ENCODE results near the gene ENAH.
A peak's percentile ranks its signal among the peaks of the same experiment; 100 is the strongest.
"Not testable (repeated sequence)": the region's sequence is repeated elsewhere in the genome, so short reads cannot be mapped to it uniquely, and the experiment has no call there.

The ENAH gene

GRCh38 chr1:225474986-225475820, 177.7 kb downstream of the ENAH start:
- no peak for DNase-seq (ENCODE audit: low read depth in 2 of 2, low spot score in 1 of 2)

- no peak for DNase-seq (ENCODE audit: low read depth in 2 of 2, low spot score in 1 of 2)
Measured at GRCh38 chr1:225474439-225474985, 178.4 kb downstream of the ENAH start.

- DNase-seq (ENCODE audit: low read depth in 2 of 2, low spot score in 1 of 2): not testable (repeated sequence)
Measured at GRCh38 chr1:225473676-225474438, 179.1 kb downstream of the ENAH start.

- not testable (repeated sequence) for DNase-seq (ENCODE audit: low read depth in 2 of 2, low spot score in 1 of 2)
Measured at GRCh38 chr1:225473266-225473665, 179.7 kb downstream of the ENAH start.

GRCh38 chr1:225471453-225472301, 181.2 kb downstream of the ENAH start:
- DNase-seq (ENCODE audit: low read depth in 2 of 2, low spot score in 1 of 2): no peak

- DNase-seq (ENCODE audit: low read depth in 2 of 2, low spot score in 1 of 2): no peak
Measured at GRCh38 chr1:225471109-225471452, 181.8 kb downstream of the ENAH start.

GRCh38 chr1:225470211-225471108, 182.5 kb downstream of the ENAH start:
- DNase-seq (ENCODE audit: low read depth in 2 of 2, low spot score in 1 of 2): no peak

- no peak for DNase-seq (ENCODE audit: low read depth in 2 of 2, low spot score in 1 of 2)
Measured at GRCh38 chr1:225469051-225469450, 183.9 kb downstream of the ENAH start.

GRCh38 chr1:225468270-225469020, 184.5 kb downstream of the ENAH start:
- no peak for DNase-seq (ENCODE audit: low read depth in 2 of 2, low spot score in 1 of 2)

- DNase-seq (ENCODE audit: low read depth in 2 of 2, low spot score in 1 of 2): peak; percentile 58
Measured at GRCh38 chr1:225467193-225468020, 185.5 kb downstream of the ENAH start.

- no peak for DNase-seq (ENCODE audit: low read depth in 2 of 2, low spot score in 1 of 2)
Measured at GRCh38 chr1:225466848-225467192, 186.1 kb downstream of the ENAH start.

GRCh38 chr1:225465793-225466517, 187.0 kb downstream of the ENAH start:
- DNase-seq (ENCODE audit: low read depth in 2 of 2, low spot score in 1 of 2): no peak

- no peak for DNase-seq (ENCODE audit: low read depth in 2 of 2, low spot score in 1 of 2)
Measured at GRCh38 chr1:225464851-225465792, 187.8 kb downstream of the ENAH start.

GRCh38 chr1:225462714-225463574, 190.0 kb downstream of the ENAH start:
- DNase-seq (ENCODE audit: low read depth in 2 of 2, low spot score in 1 of 2): no peak

GRCh38 chr1:225462429-225462713, 190.6 kb downstream of the ENAH start:
- DNase-seq (ENCODE audit: low read depth in 2 of 2, low spot score in 1 of 2): no peak
